Smooth muscle cell (in vitro differentiated cells): ENCODE results near the gene TLL2. TPM values are rescaled to one million over a fixed set of nuclear protein-coding genes. Genes with fewer than 3 reads are reported as not detected.
A peak's percentile ranks its signal among the peaks of the same experiment; 100 is the strongest.

ENCODE experiments used
- DNase-seq: peaks from one replicate; lab custom pipeline; 2025; ENCODE audit not compliant: unreplicated experiment; lab: John Stamatoyannopoulos, UW
- H2AFZ ChIP-seq: fragments of 200-600 bp; sonication (generic); 2 replicates; pipeline ENCODE4 v1.6.0; 2016; ENCODE audit warnings: antibody characterized with exemption, low read depth, mild to moderate bottlenecking
- H3F3A ChIP-seq: fragments of 200-600 bp; sonication (generic); 2 replicates; pipeline ENCODE4 v1.6.0; 2017; ENCODE audit warnings: antibody characterized with exemption, low read depth
- H3K27ac ChIP-seq: fragments of 200-600 bp; sonication (generic); 2 replicates; pipeline ENCODE4 v1.5.1; 2016; ENCODE audit warnings: low read depth, mild to moderate bottlenecking
- H3K27me3 ChIP-seq: fragments of 200-600 bp; sonication (generic); 2 replicates; pipeline ENCODE4 v1.6.1; 2016; ENCODE audit warnings: low read depth, mild to moderate bottlenecking
- H3K36me3 ChIP-seq: fragments of 200-600 bp; sonication (generic); 2 replicates; pipeline ENCODE4 v1.5.1; 2016; ENCODE audit warnings: low read depth
- H3K4me1 ChIP-seq: fragments of 200-600 bp; sonication (generic); 2 replicates; pipeline ENCODE4 v1.5.1; 2016; ENCODE audit warnings: low read depth
- H3K4me2 ChIP-seq: fragments of 200-600 bp; sonication (generic); 2 replicates; pipeline ENCODE4 v1.6.0; 2016; ENCODE audit warnings: mild to moderate bottlenecking
- H3K4me3 ChIP-seq: fragments of 200-600 bp; sonication (generic); 2 replicates; pipeline ENCODE4 v1.5.1; 2016; ENCODE audit warnings: mild to moderate bottlenecking
- H3K79me2 ChIP-seq: fragments of 200-600 bp; sonication (generic); 2 replicates; pipeline ENCODE4 v1.6.0; 2016; ENCODE audit warnings: low read depth, mild to moderate bottlenecking
- H3K9ac ChIP-seq: fragments of 200-600 bp; sonication (generic); 2 replicates; pipeline ENCODE4 v1.6.0; 2016; ENCODE audit warnings: low read depth
- H3K9me3 ChIP-seq: fragments of 200-600 bp; sonication (generic); replicated peaks from 2 replicates; pipeline ENCODE4 v1.5.1; 2016; ENCODE audit warnings: low read depth
- H4K20me1 ChIP-seq: fragments of 200-600 bp; sonication (generic); 2 replicates; pipeline ENCODE4 v1.6.0; 2016; ENCODE audit warnings: low read depth
- WGBS: methylation state at CpG from one replicate; pipeline ENCODE4 v1.1.7; 2016; ENCODE audit warnings: low lambda C conversion rate; 5-methylcytosine and 5-hydroxymethylcytosine counted together
- polyA plus RNA-seq: library from polyadenylated mRNA; unstranded; fragments of >200 nt; fragmentation: Nextera tagmentation; extraction: Ambion mirVana; gene quantifications from 2 replicates; pipeline ENCODE4 v1.2.1, GENCODE V29; 2016
- total RNA-seq: library from RNA; depleted of rRNA; stranded (reverse); fragments of >200 nt; gene quantifications from 2 replicates; pipeline ENCODE4 v1.2.3, GENCODE V29; 2014
- TF ChIP-seq, protein P1 (sequence below): fragments of 200-600 bp; sonication (generic); IDR thresholded peaks from 2 replicates; pipeline ENCODE4 v1.5.1; 2017; ENCODE audit warnings: borderline replicate concordance, mild to moderate bottlenecking, antibody characterized with exemption; ENCODE audit not compliant: insufficient read depth, poor library complexity, severe bottlenecking

The TLL2 gene
- total and polyA plus RNA-seq, 2 experiments from 2014 or later = 0.18 TPM; not detected in 1

GRCh38 chr10:96415150-96415890 lies 98.4 kb downstream of the TLL2 start:
- no peak for DNase-seq
- TF ChIP-seq, protein P1, sequence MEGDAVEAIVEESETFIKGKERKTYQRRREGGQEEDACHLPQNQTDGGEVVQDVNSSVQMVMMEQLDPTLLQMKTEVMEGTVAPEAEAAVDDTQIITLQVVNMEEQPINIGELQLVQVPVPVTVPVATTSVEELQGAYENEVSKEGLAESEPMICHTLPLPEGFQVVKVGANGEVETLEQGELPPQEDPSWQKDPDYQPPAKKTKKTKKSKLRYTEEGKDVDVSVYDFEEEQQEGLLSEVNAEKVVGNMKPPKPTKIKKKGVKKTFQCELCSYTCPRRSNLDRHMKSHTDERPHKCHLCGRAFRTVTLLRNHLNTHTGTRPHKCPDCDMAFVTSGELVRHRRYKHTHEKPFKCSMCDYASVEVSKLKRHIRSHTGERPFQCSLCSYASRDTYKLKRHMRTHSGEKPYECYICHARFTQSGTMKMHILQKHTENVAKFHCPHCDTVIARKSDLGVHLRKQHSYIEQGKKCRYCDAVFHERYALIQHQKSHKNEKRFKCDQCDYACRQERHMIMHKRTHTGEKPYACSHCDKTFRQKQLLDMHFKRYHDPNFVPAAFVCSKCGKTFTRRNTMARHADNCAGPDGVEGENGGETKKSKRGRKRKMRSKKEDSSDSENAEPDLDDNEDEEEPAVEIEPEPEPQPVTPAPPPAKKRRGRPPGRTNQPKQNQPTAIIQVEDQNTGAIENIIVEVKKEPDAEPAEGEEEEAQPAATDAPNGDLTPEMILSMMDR = no peak
- Histone ChIP-seq H3K4me2 (no peak overlapping the region), H3K79me2 (no peaks in the 10 kb centered on the region), H3K27me3 (peaks cover 10% of the 10 kb centered on the region), H3K36me3 (no peaks in the 10 kb centered on the region), H3K27ac (no peak overlapping the region), H3F3A (peaks cover 7% of the 10 kb centered on the region), H3K4me1 (peaks cover 13% of the 10 kb centered on the region), H4K20me1 (no peaks in the 10 kb centered on the region), H3K9me3 (no peaks in the 10 kb centered on the region), H3K4me3 (no peak overlapping the region), H3K9ac (no peak overlapping the region), H2AFZ (no peak overlapping the region)
- WGBS = 87% methylated on average over 1 of the region's 1 CpG

DNA sequence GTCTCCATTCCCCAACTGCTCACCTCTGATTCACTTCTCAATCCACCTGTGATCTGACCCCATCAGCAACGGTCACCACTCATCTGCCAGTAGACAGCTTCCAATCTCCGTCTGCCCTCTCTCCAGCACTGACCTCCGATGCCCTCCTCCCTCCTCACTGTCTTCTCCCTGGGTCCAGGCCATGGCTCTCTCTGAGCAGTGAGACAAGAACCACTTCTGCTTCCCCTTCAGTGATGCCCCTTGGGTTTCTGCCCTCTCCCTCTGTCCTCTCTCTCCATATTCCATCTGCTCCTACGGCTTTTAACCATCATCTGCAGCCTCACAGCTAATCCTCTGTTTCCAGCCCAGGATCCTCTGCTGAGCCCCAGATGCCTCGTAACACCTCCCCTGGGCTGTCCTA lies 99.4 kb downstream of the TLL2 start:
- Histone ChIP-seq H4K20me1 (no peaks in the 10 kb centered on the region), H3K9me3 (no peaks in the 10 kb centered on the region), H3K4me2 (no peak overlapping the region), H3K9ac (no peak overlapping the region), H3F3A (peaks cover 7% of the 10 kb centered on the region), H3K79me2 (no peaks in the 10 kb centered on the region), H2AFZ (no peak overlapping the region), H3K27me3 (peaks cover 17% of the 10 kb centered on the region), H3K36me3 (no peaks in the 10 kb centered on the region), H3K4me1 (peaks cover 13% of the 10 kb centered on the region), H3K4me3 (no peak overlapping the region), H3K27ac (no peak overlapping the region)
- TF ChIP-seq, protein P1 = no peak
- no peak for DNase-seq
- 84% methylated on average over 5 of the region's 5 CpGs for WGBS

DNA sequence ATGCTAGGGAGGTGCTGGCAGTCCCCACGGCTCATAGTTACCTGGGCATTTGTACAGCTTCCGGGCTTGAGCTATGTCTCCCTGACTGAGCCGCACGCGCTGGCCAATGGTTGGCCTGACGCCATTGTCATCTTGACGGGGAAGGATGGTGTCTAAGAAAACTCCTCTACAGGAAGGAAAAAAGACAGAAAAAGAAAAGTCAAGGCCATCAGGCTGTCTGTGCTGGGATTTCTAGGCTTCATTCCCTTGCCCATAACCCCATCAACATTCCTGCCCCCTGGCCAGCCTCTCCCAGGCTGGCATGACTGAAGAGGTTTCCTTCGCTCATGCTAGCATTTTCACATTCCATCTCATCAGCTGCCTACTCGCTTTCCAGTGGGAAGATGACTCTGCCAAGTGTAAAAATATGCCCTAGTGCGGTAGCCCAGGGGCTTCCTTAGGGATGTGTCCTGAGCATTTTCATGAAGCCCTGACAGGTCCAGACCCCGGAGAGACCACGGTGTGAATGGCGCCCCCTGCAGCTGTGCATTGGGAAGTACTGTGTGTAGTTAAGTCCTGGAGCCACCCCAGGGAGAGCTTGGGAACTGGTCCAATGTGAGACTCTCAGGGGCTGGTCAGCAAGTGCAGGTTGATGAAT lies 100.5 kb downstream of the TLL2 start:
- H3K27ac ChIP-seq = no peak overlapping the region
- H4K20me1 ChIP-seq = no peaks in the 10 kb centered on the region
- H3K4me3 ChIP-seq = no peak overlapping the region
- H3K36me3 ChIP-seq = no peaks in the 10 kb centered on the region
- no peak for DNase-seq
- H2AFZ ChIP-seq = no peak overlapping the region
- no peak overlapping the region for H3K4me2 ChIP-seq
- peaks cover 7% of the 10 kb centered on the region for H3F3A ChIP-seq
- no peaks in the 10 kb centered on the region for H3K9me3 ChIP-seq
- no peaks in the 10 kb centered on the region for H3K79me2 ChIP-seq
- 79% methylated on average over 13 of the region's 13 CpGs for WGBS
- peaks cover 24% of the 10 kb centered on the region for H3K27me3 ChIP-seq
- peaks cover 13% of the 10 kb centered on the region for H3K4me1 ChIP-seq
- no peak overlapping the region for H3K9ac ChIP-seq
- TF ChIP-seq, protein P1 = peak; percentile 6
